ENCODE measurements around the gene CGAS. TPM values are rescaled to one million over a fixed set of nuclear protein-coding genes. Genes with fewer than 3 reads are reported as not detected.
A peak's percentile ranks its signal among the peaks of the same experiment; 100 is the strongest.

The CGAS gene
- total and polyA plus RNA-seq, 9 of the 15 experiments (the other 6 are each of a cell fraction or from before 2014, with no cell fraction given) = 0.01 to 0.32 (median 0.06) TPM; not detected in 2

- TF ChIP-seq ZBTB40 (IDR thresholded peaks at IDR 0.05) (no peak), ZBTB40 (CRISPR knock-in tag; IDR thresholded peaks at IDR 0.05) (no peak), ZBTB1 (CRISPR knock-in tag; IDR thresholded peaks at IDR 0.05; ENCODE audit: borderline replicate concordance, low read depth) (peak; percentile 42; the same call in 1 of the 2 replicates), SP2 (IDR thresholded peaks at IDR 0.05; ENCODE audit: extremely low read depth, low read depth, low read length, poor library complexity, severe bottlenecking) (no peak), SLC30A9 (CRISPR knock-in tag; IDR thresholded peaks at IDR 0.05) (no peak), RERE (CRISPR knock-in tag; IDR thresholded peaks at IDR 0.05; ENCODE audit: borderline replicate concordance) (no peak), ZNF184 (CRISPR knock-in tag; IDR thresholded peaks at IDR 0.05) (no peak), TAF15 (IDR thresholded peaks at IDR 0.05; ENCODE audit: low read depth, low read length) (no peak), ZNF511 (CRISPR knock-in tag; IDR thresholded peaks at IDR 0.05) (no peak), PHB2 (IDR thresholded peaks at IDR 0.05; ENCODE audit: low read depth) (no peak), CBX3 (IDR thresholded peaks at IDR 0.05; ENCODE audit: borderline replicate concordance in 1 of 2, low read length in 2 of 2) (no peak; a peak in 1 of 3 replicates), NCOR1 (IDR thresholded peaks at IDR 0.05) (peak; percentile 13; the same call in 1 of the 2 replicates)
These were observed 63.1 kb downstream of the CGAS start (continued) for GRCh38 chr6:73388800-73389512.

Measured in K562 (cell line).